Spleen (tissue), 11 donors: ENCODE data around the gene ECEL1. TPM values are rescaled to one million over a fixed set of nuclear protein-coding genes. Genes with fewer than 3 reads are reported as not detected.

ENCODE experiments used
- DNase-seq: peaks from one replicate; pipeline ENCODE4 v3.0.0-alpha.2; 2020
- H3K27ac ChIP-seq, 8 donors: fragments of 200-600 bp; sonication (generic) in 7 of 8; 1 replicate in 4 of 8; 2 replicates in 4 of 8; pipeline versions ENCODE4 v1.5.0 to v1.8.0; 2016 to 2021; ENCODE audit warnings: inconsistent platforms in 4 of 8, mild to moderate bottlenecking in 4 of 8, moderate library complexity in 1 of 8
- H3K27me3 ChIP-seq, 7 donors: fragments of 200-600 bp; sonication (generic) in 6 of 7; replicated peaks in 1 of 7; 1 replicate in 4 of 7; 2 replicates in 3 of 7; pipeline versions ENCODE4 v1.5.0 to v1.8.0; 2016 to 2021; ENCODE audit warnings: inconsistent platforms in 3 of 7, mild to moderate bottlenecking in 1 of 7
- H3K36me3 ChIP-seq, 6 donors: fragments of 200-600 bp; sonication (generic) in 5 of 6; 1 replicate in 4 of 6; 2 replicates in 2 of 6; pipeline versions ENCODE4 v1.5.0 to v1.8.0; 2016 to 2021; ENCODE audit warnings: inconsistent platforms in 2 of 6
- H3K4me1 ChIP-seq, 6 donors: fragments of 200-600 bp; sonication (generic) in 5 of 6; 1 replicate in 3 of 6; 2 replicates in 3 of 6; pipeline versions ENCODE4 v1.5.0 to v1.8.0; 2016 to 2021; ENCODE audit warnings: inconsistent platforms in 3 of 6
- H3K4me3 ChIP-seq, 8 donors: fragments of 200-600 bp; sonication (generic) in 7 of 8; 1 replicate in 4 of 8; 2 replicates in 4 of 8; pipeline versions ENCODE4 v1.5.0 to v1.8.0; 2016 to 2021; ENCODE audit warnings: inconsistent platforms in 4 of 8, mild to moderate bottlenecking in 4 of 8, moderate library complexity in 2 of 8
- H3K9me3 ChIP-seq, 8 donors: fragments of 200-600 bp; sonication (generic) in 7 of 8; 1 replicate in 4 of 8; 2 replicates in 4 of 8; pipeline versions ENCODE4 v1.5.0 to v1.8.0; 2016 to 2021; ENCODE audit warnings: inconsistent platforms in 4 of 8
- CTCF ChIP-seq, 11 experiments: fragments of 200-600 bp in 7 of 11; fragments of 450-650 bp in 4 of 11; sonication (generic) in 4 of 11; IDR thresholded peaks in 8 of 11; conservative IDR thresholded peaks in 3 of 11; 1 replicate in 7 of 11; 2 replicates in 4 of 11; pipeline versions ENCODE4 v1.4.0 to v1.8.0; 2016 to 2021; ENCODE audit warnings: antibody characterized with exemption in 11 of 11, inconsistent platforms in 4 of 11, mild to moderate bottlenecking in 1 of 11
- POLR2A ChIP-seq, 3 donors: fragments of 450-650 bp; IDR thresholded peaks; one replicate each; pipeline ENCODE4 v1.5.1; 2017; ENCODE audit warnings: antibody characterized with exemption in 3 of 3, mild to moderate bottlenecking in 1 of 3
- POLR2AphosphoS5 ChIP-seq, 3 donors: sonication (generic); formaldehyde crosslinking; IDR thresholded peaks; one replicate each; pipeline ENCODE4 v1.5.1; 2017; ENCODE audit warnings: antibody characterized with exemption in 3 of 3
- WGBS, 5 donors: extraction: QIAGEN DNeasy Blood & Tissue Kit in 3 of 5; methylation state at CpG; one replicate each; pipeline versions ENCODE4 v1.1.5 to v1.1.7; 2013 to 2018; 5-methylcytosine and 5-hydroxymethylcytosine counted together
- intact Hi-C: fragments of 100-400 bp; cut with DNase I; formaldehyde crosslinking; loops from one replicate; pipeline ENCODE4 v1.15.0; 2023; ENCODE audit warnings: low total_unique reads
- polyA plus RNA-seq, 3 donors: library from polyadenylated mRNA; stranded (reverse); fragments of 200-250 nt; gene quantifications; one replicate each; pipeline ENCODE4 v1.2.1, GENCODE V29; 2013
- total RNA-seq, 7 donors: library from RNA; depleted of rRNA in 3 of 7; stranded (reverse); fragments of >200 nt in 3 of 7; fragmentation: NEBNext Ultra II Directional in 4 of 7; extraction: Animal tissue kit (Norgen Biotek cat#: 25700) in 4 of 7; gene quantifications; one replicate each; pipeline versions ENCODE4 v1.1.0 to v1.2.1, GENCODE V29; 2016 to 2021
- donor health status: healthy with polysubstance abuse.
- donor health status: DM: no; HTN: no; CAD: no; lungs with moderate emphysema.
- donor health status: DM: no; HTN: no; CAD: no.
- donor health status: Bipolar disorder and iron deficiency.
- donor health status: healthy.
- donor health status: DM: no; HTN: no; CAD: no.
- donor health status: DM: yes; HTN: yes; CAD: no.

Gene ECEL1
- total and polyA plus RNA-seq, 10 donors: 0.10 to 23.1 (median 0.32) TPM; not detected in 2

DNA sequence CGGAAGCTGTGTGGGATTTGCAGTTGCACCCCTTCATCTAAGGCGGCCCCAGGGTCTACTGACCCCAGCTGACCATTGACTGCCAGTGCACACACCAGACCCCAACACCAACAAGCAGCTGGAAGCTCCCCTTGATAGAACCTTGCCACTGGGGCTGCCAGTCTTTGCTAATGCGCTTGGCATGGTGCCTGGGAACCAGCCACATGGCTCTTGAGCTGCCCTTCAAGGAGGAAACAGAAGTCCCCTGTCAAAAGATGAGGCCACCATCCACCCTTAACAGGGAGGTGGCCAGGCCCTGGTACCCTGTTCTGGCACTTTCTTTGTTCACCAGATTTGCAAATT is 23.1 kb downstream of the ECEL1 start:
- H3K9me3 ChIP-seq: peaks cover 0 to 5% (median 0%) of the 10 kb centered on the region in 8 donors
- no peaks in the 10 kb centered on the region for H3K36me3 ChIP-seq
- no peak for TF ChIP-seq POLR2AphosphoS5 (IDR thresholded peaks at IDR 0.05)
- no peak for TF ChIP-seq POLR2A (IDR thresholded peaks at IDR 0.05)
- TF ChIP-seq CTCF (IDR thresholded peaks at IDR 0.05 in 8 of 11, conservative IDR thresholded peaks at IDR 0.05 in 3 of 11): no peak
- no peak overlapping the region for H3K27ac ChIP-seq
- H3K27me3 ChIP-seq: peaks cover 0 to 12% (median 0%) of the 10 kb centered on the region in 7 donors
- intact Hi-C loops: no loop called here
- no peaks in the 10 kb centered on the region for H3K4me1 ChIP-seq
- WGBS, 5 donors: 53 to 93% (median 86%) methylated on average over 1 to 3 of the region's 3 CpGs
- H3K4me3 ChIP-seq: no peak overlapping the region
- DNase-seq: no peak

- intact Hi-C loops: no loop called here
- peaks cover 0 to 18% (median 1%) of the 10 kb centered on the region in 7 donors for H3K27me3 ChIP-seq
- no peaks in the 10 kb centered on the region for H3K4me1 ChIP-seq
- 84 to 94% (median 91%) methylated on average over 16 to 18 of the region's 18 CpGs for WGBS, 5 donors
- DNase-seq: peak; percentile 41
- no peak for TF ChIP-seq CTCF (IDR thresholded peaks at IDR 0.05 in 8 of 11, conservative IDR thresholded peaks at IDR 0.05 in 3 of 11)
- no peak for TF ChIP-seq POLR2A (IDR thresholded peaks at IDR 0.05)
- TF ChIP-seq POLR2AphosphoS5 (IDR thresholded peaks at IDR 0.05): no peak
- H3K9me3 ChIP-seq: peaks cover 0 to 5% (median 0%) of the 10 kb centered on the region in 8 donors
- no peak overlapping the region for H3K4me3 ChIP-seq
- H3K27ac ChIP-seq: no peak overlapping the region
- H3K36me3 ChIP-seq: no peaks in the 10 kb centered on the region
Observed at GRCh38 chr2:232463701-232464543, 23.7 kb downstream of the ECEL1 start.

DNA sequence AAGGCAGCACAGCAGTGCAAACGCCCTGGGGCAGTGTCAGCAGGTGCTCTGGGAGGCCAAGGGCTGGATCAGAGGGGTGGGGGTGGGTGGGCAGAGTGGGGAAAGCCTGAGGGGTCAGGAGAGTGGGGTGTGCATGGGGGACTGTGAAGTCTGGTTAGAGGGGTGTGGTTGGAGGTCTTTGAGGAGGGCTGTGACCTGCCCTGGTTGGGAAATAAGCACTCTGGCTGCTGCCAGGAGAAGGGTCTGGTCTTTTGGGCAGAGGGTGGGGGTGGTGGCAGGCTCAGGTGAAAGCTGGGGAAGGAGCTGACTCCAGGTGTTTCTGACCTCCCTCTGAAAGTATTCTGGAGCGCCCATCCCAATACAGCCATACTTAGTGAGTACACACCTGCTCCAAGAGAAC is 27.5 kb downstream of the ECEL1 start:
- Histone ChIP-seq H3K4me3 (no peak overlapping the region), H3K27me3 (peaks cover 0 to 53% (median 14%) of the 10 kb centered on the region in 7 donors), H3K36me3 (no peaks in the 10 kb centered on the region), H3K27ac (no peak overlapping the region), H3K4me1 (no peaks in the 10 kb centered on the region), H3K9me3 (no peaks in the 10 kb centered on the region)
- WGBS, 5 donors: 63 to 65% (median 64%) methylated on average over 2 of the region's 2 CpGs
- intact Hi-C loops: no loop called here
- peak; percentile 35 for DNase-seq
- no peak for TF ChIP-seq CTCF (IDR thresholded peaks at IDR 0.05 in 8 of 11, conservative IDR thresholded peaks at IDR 0.05 in 3 of 11)
- TF ChIP-seq POLR2AphosphoS5 (IDR thresholded peaks at IDR 0.05): no peak
- TF ChIP-seq POLR2A (IDR thresholded peaks at IDR 0.05): no peak

- no peaks in the 10 kb centered on the region for H3K36me3 ChIP-seq
- H3K4me3 ChIP-seq: no peak overlapping the region
- peak; percentile 53 for DNase-seq
- H3K27ac ChIP-seq: no peak overlapping the region
- H3K4me1 ChIP-seq: no peaks in the 10 kb centered on the region
- intact Hi-C loops: loop anchor here (10.0 kb wide), 1 partner anchor 65 kb away; the partner anchor contains the start of genes CHRND and PRSS56
- H3K9me3 ChIP-seq: no peaks in the 10 kb centered on the region
- peaks cover 0 to 53% (median 14%) of the 10 kb centered on the region in 7 donors for H3K27me3 ChIP-seq
- 85 to 96% (median 92%) methylated on average over 5 to 11 of the region's 11 CpGs for WGBS, 5 donors
- no peak for TF ChIP-seq POLR2AphosphoS5 (IDR thresholded peaks at IDR 0.05)
- TF ChIP-seq CTCF (IDR thresholded peaks at IDR 0.05 in 8 of 11, conservative IDR thresholded peaks at IDR 0.05 in 3 of 11): no peak
Observed at GRCh38 chr2:232459419-232460035, 28.1 kb downstream of the ECEL1 start.
